A673 (cell line): ENCODE measurements around the gene NQO2. TPM values are rescaled to one million over a fixed set of nuclear protein-coding genes. Genes with fewer than 3 reads are reported as not detected.

ENCODE experiments used
- BruUV-seq: library from RNA; stranded (reverse); fragments of 400-500 nt; replicated peaks from 2 replicates; lab custom pipeline; 2021; lab: Mats Ljungman, UMichigan
- CTCF ChIA-PET: fragments of 300-600 bp; sonication (Branson Sonifier 250); formaldehyde crosslinking; loops from one replicate; lab custom pipeline; 2022; ENCODE audit warnings: antibody characterized with exemption; lab: Charles Lee
- POLR2A ChIA-PET: fragments of 300-600 bp; sonication (Branson Sonifier 250); formaldehyde crosslinking; loops from one replicate; lab custom pipeline; 2022; ENCODE audit warnings: antibody characterized with exemption; ENCODE audit not compliant: low non-redundant PET; lab: Charles Lee
- DNase-seq: peaks from one replicate; pipeline ENCODE4 v3.0.0-alpha.2; 2015; ENCODE audit warnings: low spot score
- H3K27ac ChIP-seq: fragments of 200-600 bp; sonication (generic); 2 replicates; pipeline ENCODE4 v1.5.1; 2016; ENCODE audit warnings: mixed run types, low read depth, mild to moderate bottlenecking, mixed read lengths, antibody characterized with exemption, low read length; ENCODE audit not compliant: poor library complexity, severe bottlenecking
- H3K27me3 ChIP-seq: fragments of 200-600 bp; sonication (generic); replicated peaks from 2 replicates; pipeline ENCODE4 v1.6.1; 2017; ENCODE audit warnings: mixed run types, low read depth, mild to moderate bottlenecking, mixed read lengths, antibody characterized with exemption, low read length; ENCODE audit not compliant: insufficient read depth, poor library complexity
- H3K36me3 ChIP-seq: fragments of 200-600 bp; sonication (generic); 2 replicates; pipeline ENCODE4 v1.6.1; 2016; ENCODE audit warnings: mixed run types, mild to moderate bottlenecking, mixed read lengths, antibody characterized with exemption, low read length; ENCODE audit not compliant: insufficient read depth, poor library complexity, severe bottlenecking
- H3K4me1 ChIP-seq: fragments of 200-600 bp; sonication (generic); 2 replicates; pipeline ENCODE4 v1.6.1; 2017; ENCODE audit warnings: mixed run types, mild to moderate bottlenecking, mixed read lengths, antibody characterized with exemption, low read length; ENCODE audit not compliant: insufficient read depth, poor library complexity, severe bottlenecking
- H3K4me3 ChIP-seq: fragments of 200-600 bp; sonication (generic); 2 replicates; pipeline ENCODE4 v1.5.1; 2016; ENCODE audit warnings: low read depth, mixed run types, mild to moderate bottlenecking, mixed read lengths, low read length; ENCODE audit not compliant: poor library complexity, severe bottlenecking
- H3K9me3 ChIP-seq: fragments of 200-600 bp; sonication (generic); 2 replicates; pipeline ENCODE4 v1.6.1; 2016; ENCODE audit warnings: mixed run types, low read depth, mild to moderate bottlenecking, mixed read lengths, antibody characterized with exemption, low read length; ENCODE audit not compliant: poor library complexity, severe bottlenecking
- EZH2 ChIP-seq: fragments of 200-600 bp; sonication (generic); IDR thresholded peaks from 2 replicates; pipeline ENCODE4 v1.6.1; 2017; ENCODE audit warnings: borderline replicate concordance, low read depth, mild to moderate bottlenecking, mixed read lengths, antibody characterized with exemption, low read length; ENCODE audit not compliant: poor library complexity, severe bottlenecking
- intact Hi-C: fragments of 100-400 bp; cut with micrococcal nuclease; formaldehyde crosslinking; loops from one replicate; pipeline ENCODE4 v1.10.0; 2022; ENCODE audit not compliant: unreplicated experiment
- total RNA-seq: library from RNA; stranded (reverse); gene quantifications from 2 replicates; pipeline ENCODE4 v1.2.3, GENCODE V29; 2021
- TF ChIP-seq, protein P1 (sequence below): fragments of 300-800, 200-600 bp; sonication (generic); conservative IDR thresholded peaks from 2 replicates; pipeline ENCODE4 v1.5.1; 2017; ENCODE audit warnings: low read depth, mild to moderate bottlenecking, antibody characterized with exemption, low read length, moderate library complexity, mixed read lengths

NQO2 gene
- total RNA-seq, 1 experiment from 2014 or later: 97.3 TPM

GRCh38 chr6:2986722-2987221, 12.9 kb upstream of the NQO2 start:
- no peaks in the 10 kb centered on the region for H3K9me3 ChIP-seq
- H3K4me1 ChIP-seq: peaks cover 12% of the 10 kb centered on the region
- DNase-seq: no peak
- no peak overlapping the region for H3K27ac ChIP-seq
- TF ChIP-seq EZH2: no peak
- TF ChIP-seq, protein P1, sequence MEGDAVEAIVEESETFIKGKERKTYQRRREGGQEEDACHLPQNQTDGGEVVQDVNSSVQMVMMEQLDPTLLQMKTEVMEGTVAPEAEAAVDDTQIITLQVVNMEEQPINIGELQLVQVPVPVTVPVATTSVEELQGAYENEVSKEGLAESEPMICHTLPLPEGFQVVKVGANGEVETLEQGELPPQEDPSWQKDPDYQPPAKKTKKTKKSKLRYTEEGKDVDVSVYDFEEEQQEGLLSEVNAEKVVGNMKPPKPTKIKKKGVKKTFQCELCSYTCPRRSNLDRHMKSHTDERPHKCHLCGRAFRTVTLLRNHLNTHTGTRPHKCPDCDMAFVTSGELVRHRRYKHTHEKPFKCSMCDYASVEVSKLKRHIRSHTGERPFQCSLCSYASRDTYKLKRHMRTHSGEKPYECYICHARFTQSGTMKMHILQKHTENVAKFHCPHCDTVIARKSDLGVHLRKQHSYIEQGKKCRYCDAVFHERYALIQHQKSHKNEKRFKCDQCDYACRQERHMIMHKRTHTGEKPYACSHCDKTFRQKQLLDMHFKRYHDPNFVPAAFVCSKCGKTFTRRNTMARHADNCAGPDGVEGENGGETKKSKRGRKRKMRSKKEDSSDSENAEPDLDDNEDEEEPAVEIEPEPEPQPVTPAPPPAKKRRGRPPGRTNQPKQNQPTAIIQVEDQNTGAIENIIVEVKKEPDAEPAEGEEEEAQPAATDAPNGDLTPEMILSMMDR: no peak
- CTCF ChIA-PET: interaction anchor here (0.6 to 0.9 kb wide), 2 partner anchors 13 to 55 kb away, joined by 3 to 6 read pairs; partner anchors contain the start of gene NQO2
- POLR2A ChIA-PET: no interaction called here
- no peak overlapping the region for H3K4me3 ChIP-seq
- intact Hi-C loops: loop anchor here (5.0 kb wide), 3 partner anchors 139 to 249 kb away; no protein-coding TSS in a partner anchor
- H3K36me3 ChIP-seq: no peaks in the 10 kb centered on the region
- BruUV-seq: no TSS peak
- no peaks in the 10 kb centered on the region for H3K27me3 ChIP-seq

DNA sequence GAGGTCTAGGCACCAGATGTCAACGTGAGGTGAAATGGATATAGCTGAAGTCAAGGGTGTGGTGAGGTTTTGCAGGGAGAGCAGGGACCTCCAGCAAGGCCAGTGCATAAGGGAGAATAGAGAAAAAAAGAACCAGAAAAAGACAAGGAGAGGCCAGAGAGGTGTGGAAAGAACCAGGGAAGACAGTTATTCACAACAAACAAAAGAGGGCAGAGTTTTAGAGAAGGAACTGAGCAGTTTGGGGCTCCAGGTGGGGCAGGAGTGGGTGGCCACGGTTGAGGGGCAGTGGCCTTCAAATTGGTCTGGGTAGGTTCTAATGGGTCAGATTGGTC, 11.6 kb upstream of the NQO2 start:
- Histone ChIP-seq H3K4me3 (peak overlapping the region; percentile 56), H3K36me3 (no peaks in the 10 kb centered on the region), H3K27me3 (no peaks in the 10 kb centered on the region), H3K27ac (peak overlapping the region; percentile 97), H3K4me1 (peaks cover 12% of the 10 kb centered on the region), H3K9me3 (no peaks in the 10 kb centered on the region)
- CTCF ChIA-PET: interaction anchor here (0.6 to 2.8 kb wide), 5 partner anchors 36 to 264 kb away, joined by 3 to 21 read pairs (median 7); no protein-coding TSS in a partner anchor
- TF ChIP-seq, protein P1: no peak
- no peak for TF ChIP-seq EZH2
- intact Hi-C loops: loop anchor here (2.0 to 5.0 kb wide), 4 partner anchors 35 to 251 kb away; no protein-coding TSS in a partner anchor
- no peak for DNase-seq
- POLR2A ChIA-PET: interaction anchor here (0.6 kb wide), 1 partner anchor 12 kb away, joined by 5 read pairs; the partner anchor contains the start of gene NQO2
- BruUV-seq: TSS peak; percentile 35

DNA sequence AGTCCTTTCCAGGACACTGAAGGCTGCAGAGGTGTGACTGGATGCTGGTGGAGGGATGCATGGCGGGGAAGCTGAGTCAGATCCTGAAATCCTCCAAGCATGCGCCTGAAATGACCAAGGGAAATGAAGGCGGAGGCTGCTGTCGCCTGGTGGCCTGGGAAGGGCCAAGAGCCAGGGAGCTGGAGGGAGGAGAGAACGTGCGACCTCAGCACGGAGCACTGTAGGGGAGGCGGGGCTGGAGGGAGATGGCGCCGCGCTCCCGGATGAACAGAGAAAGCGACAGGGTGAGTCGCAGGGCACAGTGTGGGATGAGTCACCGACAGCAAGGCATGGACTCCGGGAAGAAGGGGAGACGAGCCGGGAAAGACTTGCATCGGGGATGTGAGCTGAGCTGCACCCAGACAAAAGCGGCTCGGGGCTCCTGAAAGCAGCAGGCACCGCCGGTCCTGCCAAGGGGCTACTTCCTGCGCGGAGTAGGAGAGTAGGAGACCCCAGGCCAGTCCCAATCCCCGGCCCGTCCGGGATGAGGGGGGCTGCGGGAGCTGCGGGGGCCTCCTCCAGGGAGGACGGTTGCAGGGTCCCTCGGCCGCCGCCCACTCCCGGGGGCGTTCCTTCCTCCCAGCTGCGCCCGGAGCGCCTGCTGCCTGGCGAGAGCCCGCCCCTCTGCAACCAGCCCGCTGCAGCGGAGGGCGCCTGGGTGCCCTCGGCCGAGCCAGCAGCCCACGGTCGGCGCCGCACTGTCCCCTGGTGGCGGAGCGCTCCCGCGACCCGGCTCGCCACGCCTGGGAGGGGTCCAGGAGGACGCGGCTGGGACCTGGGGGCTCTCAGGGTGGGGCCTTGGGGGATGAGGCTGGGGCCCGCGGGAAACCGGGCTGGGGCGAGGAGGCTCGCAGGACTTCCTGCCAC, 11.0 kb upstream of the NQO2 start:
- TF ChIP-seq, protein P1: peak; percentile 60
- no peak for TF ChIP-seq EZH2
- no peaks in the 10 kb centered on the region for H3K27me3 ChIP-seq
- H3K27ac ChIP-seq: peak overlapping the region; percentile 97
- CTCF ChIA-PET: interaction anchor here (0.6 to 2.8 kb wide), 7 partner anchors 36 to 263 kb away, joined by 3 to 21 read pairs (median 7); no protein-coding TSS in a partner anchor
- peak; percentile 93 for DNase-seq
- intact Hi-C loops: loop anchor here (2.0 to 5.0 kb wide), 4 partner anchors 36 to 251 kb away; no protein-coding TSS in a partner anchor
- POLR2A ChIA-PET: interaction anchor here (0.6 to 0.7 kb wide), 2 partner anchors 11 to 65 kb away, joined by 3 to 5 read pairs; partner anchors contain the start of gene NQO2
- no peaks in the 10 kb centered on the region for H3K9me3 ChIP-seq
- H3K36me3 ChIP-seq: no peaks in the 10 kb centered on the region
- no TSS peak for BruUV-seq
- H3K4me1 ChIP-seq: peaks cover 12% of the 10 kb centered on the region
- peak overlapping the region; percentile 56 for H3K4me3 ChIP-seq
